ENCODE measurements around the gene CWC25. TPM values are rescaled to one million over a fixed set of nuclear protein-coding genes. Genes with fewer than 3 reads are reported as not detected.

The CWC25 gene
- total and polyA plus RNA-seq, 9 of the 15 experiments (the other 6 are each of a cell fraction or from before 2014, with no cell fraction given), result 16.5 to 27.4 (median 23.0) TPM

GRCh38 chr17:38867179-38867967 is 42.3 kb upstream of the CWC25 start (continued):
- TF ChIP-seq MXD1 (CRISPR knock-in tag; IDR thresholded peaks at IDR 0.05; ENCODE audit: borderline replicate concordance, poor library complexity, severe bottlenecking) (no peak), ELF1 (tag; IDR thresholded peaks at IDR 0.05) (no peak), SREBF1 (IDR thresholded peaks at IDR 0.05; ENCODE audit: borderline replicate concordance, low read depth, low read length) (no peak), MLX (CRISPR knock-in tag; conservative IDR thresholded peaks at IDR 0.05) (no peak), VEZF1 (CRISPR knock-in tag; IDR thresholded peaks at IDR 0.05) (peak; percentile 83), MAFF (IDR thresholded peaks at IDR 0.05; ENCODE audit: low read length) (peak; percentile 99), SP1 (CRISPR knock-in tag; IDR thresholded peaks at IDR 0.05) (no peak), E2F3 (CRISPR knock-in tag; IDR thresholded peaks at IDR 0.05) (no peak), ZNF449 (CRISPR knock-in tag; IDR thresholded peaks at IDR 0.05) (no peak), KDM4B (IDR thresholded peaks at IDR 0.05; ENCODE audit: borderline replicate concordance in 2 of 2, low read depth in 1 of 2) (no peak), ELK1 (CRISPR knock-in tag; IDR thresholded peaks at IDR 0.05) (no peak), ZNF444 (CRISPR knock-in tag; IDR thresholded peaks at IDR 0.05) (no peak), LCOR (CRISPR knock-in tag; IDR thresholded peaks at IDR 0.05) (no peak), NFE2 (IDR thresholded peaks at IDR 0.05; ENCODE audit: low read depth) (0 out of 2 replicates have a peak, but pooled peaks have one; percentile 24), USF1 (CRISPR knock-in tag; IDR thresholded peaks at IDR 0.05) (no peak), NFE2L1 (tag; IDR thresholded peaks at IDR 0.05; ENCODE audit: borderline replicate concordance, low read depth) (no peak), CREB5 (CRISPR knock-in tag; IDR thresholded peaks at IDR 0.05) (no peak), NFIC (IDR thresholded peaks at IDR 0.05) (peak; percentile 77), SMAD4 (CRISPR knock-in tag; conservative IDR thresholded peaks at IDR 0.05) (peak; percentile 27; the same call in 1 of the 2 replicates)

Measured in K562 (cell line).